OCI-LY7 (cell line): ENCODE results near the gene EEPD1. TPM values are rescaled to one million over a fixed set of nuclear protein-coding genes. Genes with fewer than 3 reads are reported as not detected.

Experiments
- BruUV-seq: library from RNA; stranded (reverse); fragments of 400-500 nt; replicated peaks from 2 replicates; lab custom pipeline; 2021; lab: Mats Ljungman, UMichigan
- CTCF ChIA-PET: fragments of 300-600 bp; sonication (Branson Sonifier 250); formaldehyde crosslinking; loops from one replicate; lab custom pipeline; 2022; ENCODE audit warnings: antibody characterized with exemption; ENCODE audit not compliant: unreplicated experiment; lab: Charles Lee
- POLR2A ChIA-PET: fragments of 300-600 bp; sonication (Branson Sonifier 250); formaldehyde crosslinking; loops from one replicate; lab custom pipeline; 2022; ENCODE audit warnings: antibody characterized with exemption; lab: Charles Lee
- DNase-seq: peaks from one replicate; pipeline ENCODE4 v3.0.0-alpha.2; 2015; ENCODE audit warnings: low spot score
- H2AFZ ChIP-seq: fragments of 200-600 bp; sonication (generic), shearing (Covaris generic); 2 replicates; pipeline ENCODE4 v1.6.1; 2014; ENCODE audit warnings: mild to moderate bottlenecking, antibody characterized with exemption, low read length, moderate library complexity
- H3K27ac ChIP-seq: fragments of 200-600 bp; sonication (generic); 2 replicates; pipeline ENCODE4 v1.5.1; 2014; ENCODE audit warnings: mixed run types, low read depth, mild to moderate bottlenecking, moderate library complexity, low read length, inconsistent platforms; ENCODE audit not compliant: poor library complexity, severe bottlenecking
- H3K36me3 ChIP-seq: fragments of 200-600 bp; sonication (generic); 2 replicates; pipeline ENCODE4 v1.6.1; 2014; ENCODE audit warnings: mild to moderate bottlenecking, antibody characterized with exemption, low read length, moderate library complexity, mixed read lengths; ENCODE audit not compliant: insufficient read depth
- H3K4me1 ChIP-seq: fragments of 200-600 bp; sonication (generic); 2 replicates; pipeline ENCODE4 v1.5.1; 2014; ENCODE audit warnings: mild to moderate bottlenecking, low read length; ENCODE audit not compliant: insufficient read depth, poor library complexity, severe bottlenecking
- H3K4me2 ChIP-seq: fragments of 200-600 bp; sonication (generic); 2 replicates; pipeline ENCODE4 v1.6.1; 2014; ENCODE audit warnings: mild to moderate bottlenecking, low read length
- H3K4me3 ChIP-seq: fragments of 200-600 bp; sonication (generic); 2 replicates; pipeline ENCODE4 v1.5.1; 2014; ENCODE audit warnings: mild to moderate bottlenecking, low read depth, low read length; ENCODE audit not compliant: poor library complexity, severe bottlenecking
- H3K79me2 ChIP-seq: fragments of 200-600 bp; sonication (generic); 2 replicates; pipeline ENCODE4 v1.6.1; 2016; ENCODE audit warnings: low read depth, mild to moderate bottlenecking, low read length, moderate library complexity, mixed read lengths; ENCODE audit not compliant: insufficient read depth
- H3K9me2 ChIP-seq: fragments of 200-600 bp; sonication (generic); 2 replicates; pipeline ENCODE4 v1.6.1; 2016; ENCODE audit warnings: mild to moderate bottlenecking, low read length, mixed read lengths; ENCODE audit not compliant: insufficient read depth
- H3K9me3 ChIP-seq: fragments of 200-600 bp; sonication (generic); 2 replicates; pipeline ENCODE4 v1.6.1; 2014; ENCODE audit warnings: mild to moderate bottlenecking, mixed run types, low read length, mixed read lengths
- H4K20me1 ChIP-seq: fragments of 200-600 bp; sonication (generic); 2 replicates; pipeline ENCODE4 v1.6.1; 2014; ENCODE audit warnings: mild to moderate bottlenecking, antibody characterized with exemption, low read length, moderate library complexity, mixed read lengths; ENCODE audit not compliant: insufficient read depth
- EZH2phosphoT487 ChIP-seq: fragments of 200-600 bp; sonication (generic); IDR thresholded peaks from 2 replicates; pipeline ENCODE4 v1.6.1; 2018; ENCODE audit warnings: low read depth, borderline replicate concordance, mild to moderate bottlenecking, mixed run types, antibody characterized with exemption, low read length, moderate library complexity, mixed read lengths
- intact Hi-C: fragments of 100-400 bp; cut with micrococcal nuclease; formaldehyde crosslinking; loops from one replicate; pipeline ENCODE4 v1.10.0; 2022; ENCODE audit not compliant: unreplicated experiment
- total RNA-seq, 2 experiments: library from RNA; depleted of rRNA in 1 of 2; stranded (reverse); fragments of >200 nt in 1 of 2; shearing (Covaris generic) in 1 of 2; gene quantifications; 2 replicates each; pipeline ENCODE4 v1.2.3, GENCODE V29; 2014 to 2022
- TF ChIP-seq, protein P1 (sequence below): fragments of 200-600 bp; sonication (generic); conservative IDR thresholded peaks from 2 replicates; pipeline ENCODE4 v1.5.1; 2014; ENCODE audit warnings: mild to moderate bottlenecking, antibody characterized with exemption, low read length, moderate library complexity, mixed read lengths

Gene EEPD1
- total RNA-seq, 2 experiments from 2014 or later = 1.7 to 8.1 TPM

GRCh38 chr7:36153571-36154097, 580 bp downstream of the EEPD1 start:
- peak overlapping the region; percentile 91; the same call in 1 of the 2 replicates for H2AFZ ChIP-seq
- H3K9me3 ChIP-seq = no peaks in the 10 kb centered on the region
- H3K4me3 ChIP-seq = peak overlapping the region; percentile 76
- ChIA-PET CTCF (no interaction called here), POLR2A (interaction anchor here (1.2 kb wide), 1 partner anchor 33 kb away, joined by 3 read pairs; no protein-coding TSS in a partner anchor)
- H4K20me1 ChIP-seq = no peaks in the 10 kb centered on the region
- BruUV-seq = no TSS peak
- no peak overlapping the region for H3K27ac ChIP-seq
- no peaks in the 10 kb centered on the region for H3K9me2 ChIP-seq
- intact Hi-C loops = loop anchor here (1.0 to 10.0 kb wide), 5 partner anchors 37 to 429 kb away; partner anchors contain the start of gene SEPTIN7
- H3K79me2 ChIP-seq = no peaks in the 10 kb centered on the region
- H3K36me3 ChIP-seq = no peaks in the 10 kb centered on the region
- peaks cover 25% of the 10 kb centered on the region for H3K4me1 ChIP-seq
- TF ChIP-seq, protein P1, sequence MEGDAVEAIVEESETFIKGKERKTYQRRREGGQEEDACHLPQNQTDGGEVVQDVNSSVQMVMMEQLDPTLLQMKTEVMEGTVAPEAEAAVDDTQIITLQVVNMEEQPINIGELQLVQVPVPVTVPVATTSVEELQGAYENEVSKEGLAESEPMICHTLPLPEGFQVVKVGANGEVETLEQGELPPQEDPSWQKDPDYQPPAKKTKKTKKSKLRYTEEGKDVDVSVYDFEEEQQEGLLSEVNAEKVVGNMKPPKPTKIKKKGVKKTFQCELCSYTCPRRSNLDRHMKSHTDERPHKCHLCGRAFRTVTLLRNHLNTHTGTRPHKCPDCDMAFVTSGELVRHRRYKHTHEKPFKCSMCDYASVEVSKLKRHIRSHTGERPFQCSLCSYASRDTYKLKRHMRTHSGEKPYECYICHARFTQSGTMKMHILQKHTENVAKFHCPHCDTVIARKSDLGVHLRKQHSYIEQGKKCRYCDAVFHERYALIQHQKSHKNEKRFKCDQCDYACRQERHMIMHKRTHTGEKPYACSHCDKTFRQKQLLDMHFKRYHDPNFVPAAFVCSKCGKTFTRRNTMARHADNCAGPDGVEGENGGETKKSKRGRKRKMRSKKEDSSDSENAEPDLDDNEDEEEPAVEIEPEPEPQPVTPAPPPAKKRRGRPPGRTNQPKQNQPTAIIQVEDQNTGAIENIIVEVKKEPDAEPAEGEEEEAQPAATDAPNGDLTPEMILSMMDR = no peak
- TF ChIP-seq EZH2phosphoT487 = no peak
- no peak for DNase-seq
- peak overlapping the region; percentile 98 for H3K4me2 ChIP-seq

- BruUV-seq = no TSS peak
- H3K9me3 ChIP-seq = no peaks in the 10 kb centered on the region
- CTCF ChIA-PET = interaction anchor here (0.5 kb wide), 1 partner anchor 18 kb away, joined by 3 read pairs; no protein-coding TSS in a partner anchor
- H3K27ac ChIP-seq = no peak overlapping the region
- peaks cover 25% of the 10 kb centered on the region for H3K4me1 ChIP-seq
- intact Hi-C loops = loop anchor here (10.0 kb wide), 2 partner anchors 350 to 430 kb away; partner anchors contain the start of gene SEPTIN7
- H4K20me1 ChIP-seq = no peaks in the 10 kb centered on the region
- no peaks in the 10 kb centered on the region for H3K9me2 ChIP-seq
- DNase-seq = no peak
- TF ChIP-seq, protein P1 = no peak
- no peak for TF ChIP-seq EZH2phosphoT487
- no peaks in the 10 kb centered on the region for H3K36me3 ChIP-seq
- peak overlapping the region; percentile 76 for H3K4me3 ChIP-seq
- H3K4me2 ChIP-seq = peak overlapping the region; percentile 98
- no peak overlapping the region for H2AFZ ChIP-seq
- H3K79me2 ChIP-seq = no peaks in the 10 kb centered on the region
- POLR2A ChIA-PET = interaction anchor here (1.2 to 4.4 kb wide), 2 partner anchors 18 to 32 kb away, joined by 3 to 15 read pairs; no protein-coding TSS in a partner anchor
These were observed 1.5 kb downstream of the EEPD1 start for GRCh38 chr7:36154255-36155212.
